Stimulated activated CD8-positive, alpha-beta memory T cell treated with anti-CD3 and anti-CD28 coated beads, Interleukin-4, amount 100 ng/mL, for 4 hours (primary cell): Measurements from ENCODE around the gene ATXN10.

Experiments
- DNase-seq, 2 donors: peaks; one replicate each; pipeline ENCODE4 v3.0.0-alpha.2; 2020; ENCODE audit warnings: low read depth in 2 of 2, low spot score in 1 of 2

ATXN10 gene

GRCh38 chr22:45757068-45757467 is 85.4 kb downstream of the ATXN10 start:
- no peak for DNase-seq

GRCh38 chr22:45757936-45758335 is 86.3 kb downstream of the ATXN10 start:
- no peak for DNase-seq

GRCh38 chr22:45758603-45759002 is 87.0 kb downstream of the ATXN10 start:
- DNase-seq = no peak

- DNase-seq = no peak
These were observed 89.0 kb downstream of the ATXN10 start for GRCh38 chr22:45760682-45761081.

GRCh38 chr22:45762545-45763235 is 91.1 kb downstream of the ATXN10 start:
- no peak for DNase-seq

- no peak for DNase-seq
These were observed 91.6 kb downstream of the ATXN10 start for GRCh38 chr22:45763236-45763624.

GRCh38 chr22:45768490-45768889 is 96.9 kb downstream of the ATXN10 start:
- no peak for DNase-seq

GRCh38 chr22:45769569-45770210 is 98.1 kb downstream of the ATXN10 start:
- DNase-seq = no peak

- no peak for DNase-seq
These were observed 98.9 kb downstream of the ATXN10 start for GRCh38 chr22:45770506-45770905.

GRCh38 chr22:45771057-45771456 is 99.4 kb downstream of the ATXN10 start:
- no peak for DNase-seq

- DNase-seq = no peak
These were observed 100.1 kb downstream of the ATXN10 start for GRCh38 chr22:45771711-45772110.

- DNase-seq = no peak
These were observed 101.1 kb downstream of the ATXN10 start for GRCh38 chr22:45772743-45773142.

- DNase-seq = no peak
These were observed 102.5 kb downstream of the ATXN10 start for GRCh38 chr22:45774001-45774670.

- no peak for DNase-seq
These were observed 103.4 kb downstream of the ATXN10 start for GRCh38 chr22:45775062-45775461.

GRCh38 chr22:45775569-45776312 is 104.1 kb downstream of the ATXN10 start:
- DNase-seq = no peak

GRCh38 chr22:45776313-45776585 is 104.6 kb downstream of the ATXN10 start:
- DNase-seq = no peak

- DNase-seq = no peak
These were observed 105.6 kb downstream of the ATXN10 start for GRCh38 chr22:45777046-45777851.

- no peak for DNase-seq
These were observed 106.3 kb downstream of the ATXN10 start for GRCh38 chr22:45777852-45778375.

- no peak for DNase-seq
These were observed 109.8 kb downstream of the ATXN10 start for GRCh38 chr22:45781459-45781858.

GRCh38 chr22:45781966-45782365 is 110.3 kb downstream of the ATXN10 start:
- no peak for DNase-seq

GRCh38 chr22:45783021-45783420 is 111.4 kb downstream of the ATXN10 start:
- DNase-seq = no peak
